Natural killer cell (primary cell): ENCODE measurements around the gene UBE4B. TPM values are rescaled to one million over a fixed set of nuclear protein-coding genes. Genes with fewer than 3 reads are reported as not detected.
"Not testable (repeated sequence)": the region's sequence is repeated elsewhere in the genome, so short reads cannot be mapped to it uniquely, and the experiment has no call there.

Source experiments
- ATAC-seq, 3 donors: fragments of 150-1000 bp in 2 of 3; fragments of 200-7000 bp in 1 of 3; cut with Tn5 transposase; 1 replicate in 1 of 3; 2 replicates in 2 of 3; pipeline ENCODE4 v1.10.0; 2021; ENCODE audit warnings: mild to moderate bottlenecking in 2 of 3, moderate library complexity in 2 of 3
- DNase-seq, 2 donors: peaks; one replicate each; pipeline versions ENCODE4 v3.0.0 to v3.0.0-alpha.2; 2013 to 2021; ENCODE audit warnings: mixed read lengths in 1 of 2
- H3K27ac ChIP-seq: one replicate; pipeline ENCODE4 v1.5.1; 2013; ENCODE audit warnings: mild to moderate bottlenecking, low read length
- H3K27me3 ChIP-seq: one replicate; pipeline ENCODE4 v1.6.1; 2013; ENCODE audit warnings: low read length; ENCODE audit not compliant: control insufficient read depth, insufficient read depth
- H3K36me3 ChIP-seq: one replicate; pipeline ENCODE4 v1.6.1; 2013; ENCODE audit warnings: low read length; ENCODE audit not compliant: control insufficient read depth, insufficient read depth
- H3K4me1 ChIP-seq: one replicate; pipeline ENCODE4 v1.6.1; 2013; ENCODE audit warnings: low read length; ENCODE audit not compliant: control insufficient read depth, insufficient read depth
- H3K4me3 ChIP-seq: one replicate; pipeline ENCODE4 v1.5.1; 2013; ENCODE audit warnings: low read length
- H3K9me3 ChIP-seq: one replicate; pipeline ENCODE4 v1.6.1; 2013; ENCODE audit warnings: low read length; ENCODE audit not compliant: control insufficient read depth, insufficient read depth
- H3K27ac Mint-ChIP-seq, 2 donors: one replicate each; pipeline ENCODE4 v1.8.0; 2022; ENCODE audit warnings: mild to moderate bottlenecking in 2 of 2, mixed read lengths in 2 of 2, moderate library complexity in 1 of 2
- H3K27me3 Mint-ChIP-seq, 2 donors: one replicate each; pipeline ENCODE4 v1.8.0; 2022; ENCODE audit warnings: low read depth in 2 of 2, mixed read lengths in 2 of 2
- H3K36me3 Mint-ChIP-seq: one replicate; pipeline ENCODE4 v1.8.0; 2022; ENCODE audit warnings: mixed read lengths
- H3K4me1 Mint-ChIP-seq, 2 donors: one replicate each; pipeline ENCODE4 v1.8.0; 2022; ENCODE audit warnings: mixed read lengths in 2 of 2
- H3K4me3 Mint-ChIP-seq: one replicate; pipeline ENCODE4 v1.8.0; 2022; ENCODE audit warnings: mild to moderate bottlenecking, moderate library complexity, mixed read lengths
- H3K9me3 Mint-ChIP-seq, 2 donors: one replicate each; pipeline ENCODE4 v1.8.0; 2022; ENCODE audit warnings: mixed read lengths in 2 of 2
- CTCF ChIP-seq: fragments of 200-600 bp; IDR thresholded peaks from one replicate; pipeline ENCODE4 v1.8.0; 2022; ENCODE audit warnings: antibody characterized with exemption
- WGBS: methylation state at CpG from one replicate; pipeline ENCODE4 v1.1.7; 2013; ENCODE audit warnings: missing lambda C conversion rate; ENCODE audit not compliant: insufficient coverage; 5-methylcytosine and 5-hydroxymethylcytosine counted together
- intact Hi-C: fragments of 100-400 bp; cut with micrococcal nuclease; formaldehyde crosslinking; loops from one replicate; pipeline ENCODE4 v1.14.2; 2022
- total RNA-seq, 4 donors: library from RNA; stranded (reverse); fragments of 120-200 nt in 1 of 4; gene quantifications; one replicate each; pipeline versions ENCODE4 v1.2.3 to v1.2.4, GENCODE V29; 2013 to 2022

The UBE4B gene
- total RNA-seq, 3 donors from 2014 or later (not counting 1 experiment from before 2014, with no cell fraction given) = 37.0 to 48.0 (median 41.4) TPM

- peaks cover 22% of the 10 kb centered on the region for H3K27me3 ChIP-seq
- peak; percentile 16 to 22 for DNase-seq
- H3K27me3 Mint-ChIP-seq = peaks cover 16 to 30% of the 10 kb centered on the region in 2 donors
Observed at GRCh38 chr1:9996624-9997582, 35.9 kb upstream of the UBE4B start, which contains the start of gene RBP7. Gene RBP7, plus strand, starts transcription at chr1:9997228. Its CDS starts 31 bp downstream, at chr1:9997259.

GRCh38 chr1:10001016-10001665 is 31.6 kb upstream of the UBE4B start:
- Histone ChIP-seq H3K9me3 (no peaks in the 10 kb centered on the region), H3K4me3 (no peak overlapping the region), H3K27ac (no peak overlapping the region), H3K27me3 (peaks cover 18% of the 10 kb centered on the region), H3K36me3 (no peaks in the 10 kb centered on the region), H3K4me1 (peaks cover 4% of the 10 kb centered on the region)
- TF ChIP-seq CTCF = no peak
- ATAC-seq (no peak), DNase-seq (no peak)
- peaks cover 15 to 16% of the 10 kb centered on the region in 2 donors for H3K4me1 Mint-ChIP-seq
- no peaks in the 10 kb centered on the region for H3K36me3 Mint-ChIP-seq
- H3K9me3 Mint-ChIP-seq = no peaks in the 10 kb centered on the region
- no peak overlapping the region for H3K27ac Mint-ChIP-seq
- H3K27me3 Mint-ChIP-seq = peaks cover 16 to 20% of the 10 kb centered on the region in 2 donors
- H3K4me3 Mint-ChIP-seq = no peak overlapping the region
- intact Hi-C loops = no loop called here
- 89% methylated on average over 7 of the region's 8 CpGs for WGBS

More at GRCh38 chr1:9996624-9997582, 35.9 kb upstream of the UBE4B start, which contains the start of gene RBP7:
- intact Hi-C loops = no loop called here
- Histone ChIP-seq H3K27ac (no peak within 1 kb of the TSS), H3K4me1 (peaks cover 4% of the 10 kb centered on the region), H3K9me3 (no peaks in the 10 kb centered on the region), H3K36me3 (no peaks in the 10 kb centered on the region), H3K4me3 (peak within 1 kb of the TSS; percentile 10)
- peak in 2 of 3 donors; percentile 35 to 63 for ATAC-seq
- H3K4me3 Mint-ChIP-seq = peak within 1 kb of the TSS; percentile 86
- H3K4me1 Mint-ChIP-seq = peaks cover 15 to 16% of the 10 kb centered on the region in 2 donors
- no peak within 1 kb of the TSS for H3K27ac Mint-ChIP-seq
- no peaks in the 10 kb centered on the region for H3K36me3 Mint-ChIP-seq
- no peaks in the 10 kb centered on the region for H3K9me3 Mint-ChIP-seq
- 6% methylated on average over 70 of the region's 71 CpGs for whole genome bisulfite sequencing
- no peak for TF ChIP-seq CTCF

- H3K36me3 Mint-ChIP-seq, H3K4me3 Mint-ChIP-seq, ATAC-seq, H3K4me1 Mint-ChIP-seq, H3K9me3 ChIP-seq, DNase-seq, H3K27me3 Mint-ChIP-seq, intact Hi-C loops, H3K36me3 ChIP-seq, H3K4me3 ChIP-seq, H3K27me3 ChIP-seq, H3K27ac ChIP-seq, H3K4me1 ChIP-seq, H3K9me3 Mint-ChIP-seq, H3K27ac Mint-ChIP-seq: not testable (repeated sequence)
- 93% methylated on average over 8 of the region's 8 CpGs for WGBS
Observed at GRCh38 chr1:10005248-10005647, 27.5 kb upstream of the UBE4B start.

GRCh38 chr1:10007169-10007568 is 25.6 kb upstream of the UBE4B start:
- Histone ChIP-seq H3K4me1 (no peaks in the 10 kb centered on the region), H3K27ac (no peak overlapping the region), H3K4me3 (no peak overlapping the region), H3K36me3 (no peaks in the 10 kb centered on the region), H3K27me3 (no peaks in the 10 kb centered on the region), H3K9me3 (no peaks in the 10 kb centered on the region)
- no peak overlapping the region for H3K4me3 Mint-ChIP-seq
- intact Hi-C loops = no loop called here
- no peak for DNase-seq
- no peaks in the 10 kb centered on the region for H3K4me1 Mint-ChIP-seq
- no peak for TF ChIP-seq CTCF
- no peak overlapping the region for H3K27ac Mint-ChIP-seq
- no peaks in the 10 kb centered on the region for H3K36me3 Mint-ChIP-seq
- WGBS = 91% methylated on average over 4 of the region's 4 CpGs
- no peaks in the 10 kb centered on the region for H3K9me3 Mint-ChIP-seq
- ATAC-seq = no peak
- H3K27me3 Mint-ChIP-seq = peaks cover 0 to 3% of the 10 kb centered on the region in 2 donors
